ENCODE results near the gene DEFB113. TPM values are rescaled to one million over a fixed set of nuclear protein-coding genes. Genes with fewer than 3 reads are reported as not detected.

Gene DEFB113
- total and polyA plus RNA-seq, 2 donors from 2014 or later = not detected

GRCh38 chr6:49978332-49979226 lies 9.2 kb upstream of the DEFB113 start:
- peak overlapping the region in 1 of 3 donors; percentile 32 for H3K4me3 ChIP-seq (ENCODE audit: low read length in 3 of 3)
- H3K9ac ChIP-seq (ENCODE audit: low read length in 3 of 3) = no peak overlapping the region
- no peak overlapping the region for H3K27ac ChIP-seq (ENCODE audit: low read depth in 2 of 2, low read length in 2 of 2)
- FAIRE-seq (no peak), DNase-seq (peak in 1 of 5 donors; percentile 1)
- intact Hi-C loops (cut with DNase I) = no loop called here
- H3K27me3 ChIP-seq (ENCODE audit: control insufficient read depth, insufficient read depth, low read length) = no peaks in the 10 kb centered on the region
- H3K4me1 ChIP-seq (ENCODE audit: control insufficient read depth in 2 of 3, insufficient read depth in 2 of 3, low read depth in 1 of 3, low read length in 3 of 3) = no peaks in the 10 kb centered on the region
- H3K9me3 ChIP-seq (ENCODE audit: control insufficient read depth in 2 of 3, insufficient read depth in 1 of 3, low read length in 3 of 3) = no peaks in the 10 kb centered on the region
- TF ChIP-seq, protein P1, sequence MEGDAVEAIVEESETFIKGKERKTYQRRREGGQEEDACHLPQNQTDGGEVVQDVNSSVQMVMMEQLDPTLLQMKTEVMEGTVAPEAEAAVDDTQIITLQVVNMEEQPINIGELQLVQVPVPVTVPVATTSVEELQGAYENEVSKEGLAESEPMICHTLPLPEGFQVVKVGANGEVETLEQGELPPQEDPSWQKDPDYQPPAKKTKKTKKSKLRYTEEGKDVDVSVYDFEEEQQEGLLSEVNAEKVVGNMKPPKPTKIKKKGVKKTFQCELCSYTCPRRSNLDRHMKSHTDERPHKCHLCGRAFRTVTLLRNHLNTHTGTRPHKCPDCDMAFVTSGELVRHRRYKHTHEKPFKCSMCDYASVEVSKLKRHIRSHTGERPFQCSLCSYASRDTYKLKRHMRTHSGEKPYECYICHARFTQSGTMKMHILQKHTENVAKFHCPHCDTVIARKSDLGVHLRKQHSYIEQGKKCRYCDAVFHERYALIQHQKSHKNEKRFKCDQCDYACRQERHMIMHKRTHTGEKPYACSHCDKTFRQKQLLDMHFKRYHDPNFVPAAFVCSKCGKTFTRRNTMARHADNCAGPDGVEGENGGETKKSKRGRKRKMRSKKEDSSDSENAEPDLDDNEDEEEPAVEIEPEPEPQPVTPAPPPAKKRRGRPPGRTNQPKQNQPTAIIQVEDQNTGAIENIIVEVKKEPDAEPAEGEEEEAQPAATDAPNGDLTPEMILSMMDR (IDR thresholded peaks at IDR 0.05; ENCODE audit: borderline replicate concordance, extremely low read depth, insufficient read depth) = no peak
- H3K36me3 ChIP-seq (ENCODE audit: control insufficient read depth in 2 of 3, insufficient read depth in 3 of 3, low read length in 3 of 3) = no peaks in the 10 kb centered on the region

DNA sequence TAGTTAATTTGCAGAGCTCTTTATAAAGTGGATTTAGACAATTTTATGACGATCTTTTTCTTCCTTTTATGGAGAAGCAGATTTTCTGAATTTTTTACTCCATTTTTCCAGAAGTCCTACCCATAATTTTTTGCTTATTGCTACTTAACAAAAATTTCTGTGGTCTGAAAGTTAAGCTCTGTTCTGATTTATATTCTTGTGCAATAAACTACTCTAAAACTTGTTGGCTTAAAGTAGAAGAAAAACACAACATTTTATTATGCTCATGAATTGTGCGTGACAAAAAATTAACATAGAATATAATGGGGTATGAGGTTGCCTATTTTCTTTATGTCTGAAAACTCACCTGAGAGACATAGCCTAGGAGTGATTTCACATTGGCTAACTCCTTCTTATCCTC lies 2.6 kb downstream of the DEFB113 start:
- Histone ChIP-seq H3K4me3 (ENCODE audit: low read length in 3 of 3) (no peak overlapping the region), H3K36me3 (ENCODE audit: control insufficient read depth in 2 of 3, insufficient read depth in 3 of 3, low read length in 3 of 3) (no peaks in the 10 kb centered on the region), H3K27me3 (ENCODE audit: control insufficient read depth, insufficient read depth, low read length) (no peaks in the 10 kb centered on the region), H3K4me1 (ENCODE audit: control insufficient read depth in 2 of 3, insufficient read depth in 2 of 3, low read depth in 1 of 3, low read length in 3 of 3) (no peaks in the 10 kb centered on the region), H3K9ac (ENCODE audit: low read length in 3 of 3) (no peak overlapping the region), H3K27ac (ENCODE audit: low read depth in 2 of 2, low read length in 2 of 2) (no peak overlapping the region), H3K9me3 (ENCODE audit: control insufficient read depth in 2 of 3, insufficient read depth in 1 of 3, low read length in 3 of 3) (no peaks in the 10 kb centered on the region)
- TF ChIP-seq, protein P1 (IDR thresholded peaks at IDR 0.05; ENCODE audit: borderline replicate concordance, extremely low read depth, insufficient read depth) = no peak
- no peak for DNase-seq
- intact Hi-C loops (cut with DNase I) = no loop called here
- no peak for FAIRE-seq

DNA sequence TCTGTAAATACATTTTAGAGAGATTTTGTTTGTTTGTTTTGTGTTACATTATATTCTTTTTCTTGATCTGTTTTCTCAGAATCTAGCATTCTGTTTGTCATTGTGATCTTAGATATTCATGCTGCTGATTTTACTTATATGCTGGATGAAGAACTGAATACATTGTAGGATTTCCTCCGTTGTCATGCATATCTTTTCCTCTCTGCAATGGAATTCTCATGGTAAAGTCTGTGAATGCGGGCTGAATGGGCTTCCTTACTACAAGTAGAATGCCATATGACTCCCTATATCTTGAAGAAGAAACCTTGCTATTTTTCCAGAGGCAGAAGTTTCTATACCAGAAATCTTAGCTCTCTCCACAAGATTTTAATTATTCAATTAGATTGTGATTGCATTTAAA lies 3.1 kb downstream of the DEFB113 start:
- Histone ChIP-seq H3K4me3 (ENCODE audit: low read length in 3 of 3) (no peak overlapping the region), H3K36me3 (ENCODE audit: control insufficient read depth in 2 of 3, insufficient read depth in 3 of 3, low read length in 3 of 3) (no peaks in the 10 kb centered on the region), H3K4me1 (ENCODE audit: control insufficient read depth in 2 of 3, insufficient read depth in 2 of 3, low read depth in 1 of 3, low read length in 3 of 3) (no peaks in the 10 kb centered on the region), H3K9ac (ENCODE audit: low read length in 3 of 3) (no peak overlapping the region), H3K9me3 (ENCODE audit: control insufficient read depth in 2 of 3, insufficient read depth in 1 of 3, low read length in 3 of 3) (no peaks in the 10 kb centered on the region), H3K27ac (ENCODE audit: low read depth in 2 of 2, low read length in 2 of 2) (no peak overlapping the region), H3K27me3 (ENCODE audit: control insufficient read depth, insufficient read depth, low read length) (no peaks in the 10 kb centered on the region)
- FAIRE-seq = no peak
- intact Hi-C loops (cut with DNase I) = no loop called here
- no peak for DNase-seq
- TF ChIP-seq, protein P1 (IDR thresholded peaks at IDR 0.05; ENCODE audit: borderline replicate concordance, extremely low read depth, insufficient read depth) = no peak
